ENCODE results near the gene KCNMA1.

Gene KCNMA1

GRCh38 chr10:77072361-77072835 lies 565.2 kb downstream of the KCNMA1 start:
- no peaks in the 10 kb centered on the region for H3K36me3 ChIP-seq (ENCODE audit: control insufficient read depth, insufficient read depth, low read length)
- no peak overlapping the region for H3K9ac ChIP-seq (ENCODE audit: low read length)
- no peak overlapping the region for H3K4me3 ChIP-seq (ENCODE audit: low read length)
- H3K27ac ChIP-seq (ENCODE audit: low read depth, low read length), result peak overlapping the region; percentile 15
- peaks cover 13% of the 10 kb centered on the region for H3K4me1 ChIP-seq (ENCODE audit: control insufficient read depth, insufficient read depth, low read length)
- no peaks in the 10 kb centered on the region for H3K27me3 ChIP-seq (ENCODE audit: control insufficient read depth, insufficient read depth, low read length)

GRCh38 chr10:77071956-77072355 lies 565.7 kb downstream of the KCNMA1 start:
- no peak overlapping the region for H3K4me3 ChIP-seq (ENCODE audit: low read length)
- no peaks in the 10 kb centered on the region for H3K27me3 ChIP-seq (ENCODE audit: control insufficient read depth, insufficient read depth, low read length)
- H3K36me3 ChIP-seq (ENCODE audit: control insufficient read depth, insufficient read depth, low read length), result no peaks in the 10 kb centered on the region
- no peak overlapping the region for H3K9ac ChIP-seq (ENCODE audit: low read length)
- H3K4me1 ChIP-seq (ENCODE audit: control insufficient read depth, insufficient read depth, low read length), result peaks cover 13% of the 10 kb centered on the region
- H3K27ac ChIP-seq (ENCODE audit: low read depth, low read length), result no peak overlapping the region

- H3K27me3 ChIP-seq (ENCODE audit: control insufficient read depth, insufficient read depth, low read length), result no peaks in the 10 kb centered on the region
- peaks cover 13% of the 10 kb centered on the region for H3K4me1 ChIP-seq (ENCODE audit: control insufficient read depth, insufficient read depth, low read length)
- H3K27ac ChIP-seq (ENCODE audit: low read depth, low read length), result no peak overlapping the region
- H3K4me3 ChIP-seq (ENCODE audit: low read length), result no peak overlapping the region
- H3K9ac ChIP-seq (ENCODE audit: low read length), result no peak overlapping the region
- H3K36me3 ChIP-seq (ENCODE audit: control insufficient read depth, insufficient read depth, low read length), result no peaks in the 10 kb centered on the region
Observed at GRCh38 chr10:77071001-77071511, 566.6 kb downstream of the KCNMA1 start.

- Histone ChIP-seq H3K4me3 (ENCODE audit: low read length) (no peak overlapping the region), H3K27me3 (ENCODE audit: control insufficient read depth, insufficient read depth, low read length) (no peaks in the 10 kb centered on the region), H3K27ac (ENCODE audit: low read depth, low read length) (no peak overlapping the region), H3K36me3 (ENCODE audit: control insufficient read depth, insufficient read depth, low read length) (no peaks in the 10 kb centered on the region), H3K4me1 (ENCODE audit: control insufficient read depth, insufficient read depth, low read length) (peaks cover 11% of the 10 kb centered on the region), H3K9ac (ENCODE audit: low read length) (no peak overlapping the region)
Observed at GRCh38 chr10:77070346-77070745, 567.3 kb downstream of the KCNMA1 start.

- H3K9ac ChIP-seq (ENCODE audit: low read length), result no peak overlapping the region
- peaks cover 8% of the 10 kb centered on the region for H3K4me1 ChIP-seq (ENCODE audit: control insufficient read depth, insufficient read depth, low read length)
- H3K27me3 ChIP-seq (ENCODE audit: control insufficient read depth, insufficient read depth, low read length), result no peaks in the 10 kb centered on the region
- no peaks in the 10 kb centered on the region for H3K36me3 ChIP-seq (ENCODE audit: control insufficient read depth, insufficient read depth, low read length)
- no peak overlapping the region for H3K27ac ChIP-seq (ENCODE audit: low read depth, low read length)
- H3K4me3 ChIP-seq (ENCODE audit: low read length), result no peak overlapping the region
Observed at GRCh38 chr10:77068969-77069368, 568.6 kb downstream of the KCNMA1 start.

- Histone ChIP-seq H3K4me3 (ENCODE audit: low read length) (no peak overlapping the region), H3K36me3 (ENCODE audit: control insufficient read depth, insufficient read depth, low read length) (no peaks in the 10 kb centered on the region), H3K4me1 (ENCODE audit: control insufficient read depth, insufficient read depth, low read length) (peaks cover 2% of the 10 kb centered on the region), H3K27me3 (ENCODE audit: control insufficient read depth, insufficient read depth, low read length) (no peaks in the 10 kb centered on the region), H3K9ac (ENCODE audit: low read length) (no peak overlapping the region), H3K27ac (ENCODE audit: low read depth, low read length) (no peak overlapping the region)
Observed at GRCh38 chr10:77068272-77068671, 569.3 kb downstream of the KCNMA1 start.

- Histone ChIP-seq H3K9ac (ENCODE audit: low read length) (no peak overlapping the region), H3K36me3 (ENCODE audit: control insufficient read depth, insufficient read depth, low read length) (no peaks in the 10 kb centered on the region), H3K4me3 (ENCODE audit: low read length) (no peak overlapping the region), H3K27me3 (ENCODE audit: control insufficient read depth, insufficient read depth, low read length) (no peaks in the 10 kb centered on the region), H3K27ac (ENCODE audit: low read depth, low read length) (no peak overlapping the region), H3K4me1 (ENCODE audit: control insufficient read depth, insufficient read depth, low read length) (no peaks in the 10 kb centered on the region)
Observed at GRCh38 chr10:77062381-77062780, 575.2 kb downstream of the KCNMA1 start.

GRCh38 chr10:77060913-77061312 lies 576.7 kb downstream of the KCNMA1 start:
- Histone ChIP-seq H3K4me1 (ENCODE audit: control insufficient read depth, insufficient read depth, low read length) (no peaks in the 10 kb centered on the region), H3K36me3 (ENCODE audit: control insufficient read depth, insufficient read depth, low read length) (no peaks in the 10 kb centered on the region), H3K4me3 (ENCODE audit: low read length) (no peak overlapping the region), H3K27ac (ENCODE audit: low read depth, low read length) (no peak overlapping the region), H3K27me3 (ENCODE audit: control insufficient read depth, insufficient read depth, low read length) (no peaks in the 10 kb centered on the region), H3K9ac (ENCODE audit: low read length) (no peak overlapping the region)

GRCh38 chr10:77056650-77057049 lies 581.0 kb downstream of the KCNMA1 start:
- Histone ChIP-seq H3K27me3 (ENCODE audit: control insufficient read depth, insufficient read depth, low read length) (no peaks in the 10 kb centered on the region), H3K9ac (ENCODE audit: low read length) (no peak overlapping the region), H3K4me1 (ENCODE audit: control insufficient read depth, insufficient read depth, low read length) (no peaks in the 10 kb centered on the region), H3K36me3 (ENCODE audit: control insufficient read depth, insufficient read depth, low read length) (no peaks in the 10 kb centered on the region), H3K27ac (ENCODE audit: low read depth, low read length) (no peak overlapping the region), H3K4me3 (ENCODE audit: low read length) (no peak overlapping the region)

- H3K36me3 ChIP-seq (ENCODE audit: control insufficient read depth, insufficient read depth, low read length), result no peaks in the 10 kb centered on the region
- no peaks in the 10 kb centered on the region for H3K4me1 ChIP-seq (ENCODE audit: control insufficient read depth, insufficient read depth, low read length)
- H3K27me3 ChIP-seq (ENCODE audit: control insufficient read depth, insufficient read depth, low read length), result no peaks in the 10 kb centered on the region
- no peak overlapping the region for H3K4me3 ChIP-seq (ENCODE audit: low read length)
- no peak overlapping the region for H3K9ac ChIP-seq (ENCODE audit: low read length)
- no peak overlapping the region for H3K27ac ChIP-seq (ENCODE audit: low read depth, low read length)
Observed at GRCh38 chr10:77052593-77052992, 585.0 kb downstream of the KCNMA1 start.

GRCh38 chr10:77051837-77052236 lies 585.8 kb downstream of the KCNMA1 start:
- no peaks in the 10 kb centered on the region for H3K36me3 ChIP-seq (ENCODE audit: control insufficient read depth, insufficient read depth, low read length)
- H3K4me3 ChIP-seq (ENCODE audit: low read length), result no peak overlapping the region
- no peak overlapping the region for H3K27ac ChIP-seq (ENCODE audit: low read depth, low read length)
- no peaks in the 10 kb centered on the region for H3K4me1 ChIP-seq (ENCODE audit: control insufficient read depth, insufficient read depth, low read length)
- no peak overlapping the region for H3K9ac ChIP-seq (ENCODE audit: low read length)
- H3K27me3 ChIP-seq (ENCODE audit: control insufficient read depth, insufficient read depth, low read length), result no peaks in the 10 kb centered on the region

- H3K4me3 ChIP-seq (ENCODE audit: low read length), result no peak overlapping the region
- no peak overlapping the region for H3K9ac ChIP-seq (ENCODE audit: low read length)
- no peaks in the 10 kb centered on the region for H3K36me3 ChIP-seq (ENCODE audit: control insufficient read depth, insufficient read depth, low read length)
- H3K27me3 ChIP-seq (ENCODE audit: control insufficient read depth, insufficient read depth, low read length), result no peaks in the 10 kb centered on the region
- no peak overlapping the region for H3K27ac ChIP-seq (ENCODE audit: low read depth, low read length)
- no peaks in the 10 kb centered on the region for H3K4me1 ChIP-seq (ENCODE audit: control insufficient read depth, insufficient read depth, low read length)
Observed at GRCh38 chr10:77049896-77050295, 587.7 kb downstream of the KCNMA1 start.

- Histone ChIP-seq H3K36me3 (ENCODE audit: control insufficient read depth, insufficient read depth, low read length) (no peaks in the 10 kb centered on the region), H3K27me3 (ENCODE audit: control insufficient read depth, insufficient read depth, low read length) (no peaks in the 10 kb centered on the region), H3K27ac (ENCODE audit: low read depth, low read length) (no peak overlapping the region), H3K9ac (ENCODE audit: low read length) (no peak overlapping the region), H3K4me3 (ENCODE audit: low read length) (no peak overlapping the region), H3K4me1 (ENCODE audit: control insufficient read depth, insufficient read depth, low read length) (no peaks in the 10 kb centered on the region)
Observed at GRCh38 chr10:77049146-77049545, 588.5 kb downstream of the KCNMA1 start.

All from rectal smooth muscle tissue (tissue), 1 donor.